RPMI7951 (cell line): ENCODE results near the gene ZDBF2. TPM values are rescaled to one million over a fixed set of nuclear protein-coding genes. Genes with fewer than 3 reads are reported as not detected.
A peak's percentile ranks its signal among the peaks of the same experiment; 100 is the strongest.
"Not testable (repeated sequence)": the region's sequence is repeated elsewhere in the genome, so short reads cannot be mapped to it uniquely, and the experiment has no call there.

ENCODE experiments used
- DNase-seq: peaks from one replicate; pipeline ENCODE4 v3.0.0-alpha.2; 2012; ENCODE audit warnings: low read depth
- total RNA-seq: library from RNA; depleted of rRNA; stranded (reverse); fragments of >200 nt; shearing (Covaris generic); gene quantifications from 2 replicates; pipeline ENCODE4 v1.2.3, GENCODE V29; 2014; rRNA removed

ZDBF2 gene
- total RNA-seq = 9.6 and 10.0 TPM in 2 replicates

DNA sequence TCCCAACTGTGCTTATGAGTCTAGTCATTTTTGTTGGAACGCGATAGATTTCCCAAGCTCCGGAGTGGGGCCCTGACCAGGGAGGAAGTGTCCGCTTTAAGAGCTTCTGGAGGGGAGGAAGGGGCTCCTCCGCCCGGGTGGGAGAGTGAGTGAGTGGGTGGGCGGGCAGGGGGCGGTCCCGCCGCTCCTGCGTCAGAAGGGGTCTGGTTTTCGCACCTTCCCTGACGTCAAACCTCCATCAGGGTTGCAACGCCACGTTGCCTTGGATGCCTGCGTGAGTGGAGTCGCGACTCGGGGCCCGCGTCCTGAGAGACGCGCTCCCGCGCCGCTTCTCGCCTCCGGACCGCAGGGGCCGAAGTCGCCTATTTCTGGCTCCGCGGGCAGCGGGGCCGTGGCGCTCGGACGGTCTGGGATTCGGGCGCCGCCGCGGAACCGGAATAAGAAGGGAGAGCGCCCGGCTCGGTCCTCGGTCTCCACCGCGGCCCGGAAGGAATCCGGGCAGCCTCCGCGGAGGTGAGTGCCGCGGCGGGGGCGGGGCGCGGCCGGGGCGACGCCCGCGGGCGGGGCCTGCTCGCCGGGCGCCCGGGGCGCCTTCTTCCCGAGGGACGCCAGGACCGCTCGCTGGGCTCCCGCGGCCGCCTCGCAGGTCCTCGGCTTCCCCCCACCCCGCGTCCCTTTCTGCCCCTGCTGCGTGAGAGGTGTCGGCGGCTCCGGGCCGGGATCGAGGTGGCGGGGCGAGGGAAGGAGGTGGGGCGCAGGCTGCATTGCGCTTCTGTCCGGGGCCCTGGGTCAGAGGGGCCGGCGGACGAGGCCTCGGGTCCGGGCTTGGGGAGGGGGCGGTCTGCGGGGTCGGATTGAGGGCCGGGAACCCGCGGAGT lies at the start of gene ZDBF2:
TSS of gene ZDBF2 (plus strand) at position 230 of the 878 bp plus-strand sequence. CDS start 7,187 bp downstream, outside the sequence.
- DNase-seq = peak; percentile 63

DNA sequence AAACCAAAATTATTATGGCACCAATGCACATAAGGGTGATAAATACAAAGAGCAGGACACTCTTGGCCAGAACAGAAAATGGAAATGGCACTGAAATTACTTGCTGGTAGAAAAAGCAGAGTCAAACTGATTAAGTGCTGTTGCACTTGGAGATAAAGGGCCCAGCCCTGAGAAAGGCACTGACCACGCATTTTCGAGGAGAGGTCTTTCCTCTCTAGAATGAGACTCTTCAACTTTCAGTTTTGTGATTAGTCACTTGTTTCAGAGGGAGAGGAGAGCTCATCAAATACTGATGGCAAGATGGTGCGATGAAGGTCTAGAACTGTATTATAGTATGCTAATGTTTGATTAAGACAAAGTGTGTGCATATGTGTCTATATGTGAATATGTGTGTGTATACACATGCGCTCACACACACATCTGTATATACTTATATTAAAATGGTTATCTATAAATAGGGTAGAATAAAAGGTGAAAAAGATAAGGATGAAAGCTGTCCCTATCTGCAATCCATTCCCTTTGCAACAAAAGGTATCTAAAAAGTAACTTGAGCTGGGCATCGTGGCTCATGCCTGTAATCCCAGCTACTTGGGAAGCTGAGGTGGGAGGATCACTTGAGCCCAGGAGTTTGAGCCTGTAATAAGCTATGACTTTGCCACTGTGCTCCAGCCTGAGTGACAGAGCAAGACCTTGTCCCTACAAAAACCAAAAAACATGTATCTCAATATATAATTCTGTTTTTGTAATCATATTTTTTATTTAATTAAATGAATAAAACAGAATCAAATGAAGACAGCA lies 48.8 kb upstream of the ZDBF2 start:
- DNase-seq = no peak

DNA sequence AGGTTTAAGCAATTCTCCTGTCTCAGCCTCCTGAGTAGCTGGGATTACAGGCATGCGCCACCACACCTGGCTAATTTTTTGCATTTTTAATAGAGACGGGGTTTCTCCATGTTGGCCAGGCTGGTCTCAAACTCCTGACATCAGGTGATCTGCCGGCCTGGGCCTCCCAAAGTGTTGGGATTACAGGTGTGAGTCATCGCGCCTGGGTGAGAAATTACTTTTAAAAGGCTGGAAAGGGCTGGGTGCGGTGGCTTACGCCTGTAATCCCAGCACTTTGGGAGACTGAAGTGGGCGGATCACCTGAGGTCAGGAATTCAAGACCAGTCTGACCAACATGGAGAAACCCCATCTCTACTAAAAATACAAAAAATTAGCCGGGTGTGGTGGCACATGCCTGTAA lies 45.8 kb upstream of the ZDBF2 start:
- not testable (repeated sequence) for DNase-seq

DNA sequence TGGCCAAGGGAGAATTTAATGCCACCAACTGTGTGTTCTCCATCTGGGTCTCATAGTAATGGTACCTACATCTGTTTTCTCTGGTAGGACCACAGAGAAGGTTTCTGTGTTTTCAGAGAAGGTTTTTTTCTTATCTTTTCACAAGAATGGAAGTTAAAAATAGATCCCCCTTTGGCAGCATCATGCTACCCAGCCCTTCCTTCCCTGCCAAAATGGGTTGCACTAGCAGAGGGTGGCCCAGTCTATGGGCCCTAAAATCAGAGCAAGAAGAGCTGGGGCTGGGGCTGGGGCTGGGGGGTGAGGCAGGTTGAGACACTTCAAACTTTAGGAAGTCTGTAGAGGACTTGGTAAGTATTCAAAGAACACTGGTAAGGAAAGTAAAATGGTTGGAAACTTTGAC lies 44.8 kb upstream of the ZDBF2 start:
- DNase-seq = no peak

DNA sequence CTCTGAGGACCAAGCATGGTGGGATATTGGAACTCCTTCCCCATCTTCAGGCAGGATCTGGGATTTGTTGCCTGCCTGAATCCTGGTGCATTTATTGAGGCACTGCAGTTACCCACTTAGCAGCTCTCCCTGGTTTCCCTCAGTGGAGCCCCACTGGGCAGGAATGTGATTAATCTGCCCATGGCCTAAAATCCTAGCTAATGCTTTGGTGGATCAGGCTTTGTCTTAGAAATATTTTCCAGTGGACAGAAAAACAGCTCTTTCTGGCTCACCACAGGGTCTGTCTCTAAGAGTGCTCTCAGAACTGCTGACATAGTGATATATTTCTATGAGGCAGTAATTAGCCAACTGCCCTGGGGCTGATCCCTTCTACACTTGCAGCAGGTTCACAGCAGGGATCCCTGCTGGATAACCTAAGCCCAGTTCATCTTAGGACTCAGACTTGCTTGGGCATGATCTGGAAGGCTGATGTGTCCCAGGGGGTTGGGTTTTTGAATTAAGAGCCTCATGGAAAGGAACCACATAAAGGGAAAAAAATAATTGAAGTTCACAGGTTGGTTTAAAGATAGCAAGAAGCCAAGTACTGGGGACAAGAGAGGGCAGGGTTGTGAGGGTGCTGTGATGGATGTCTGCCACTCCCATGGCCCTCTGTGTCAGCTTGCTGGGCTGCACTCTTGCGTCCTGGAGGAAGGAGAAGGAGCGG lies 44.3 kb upstream of the ZDBF2 start:
- no peak for DNase-seq

DNA sequence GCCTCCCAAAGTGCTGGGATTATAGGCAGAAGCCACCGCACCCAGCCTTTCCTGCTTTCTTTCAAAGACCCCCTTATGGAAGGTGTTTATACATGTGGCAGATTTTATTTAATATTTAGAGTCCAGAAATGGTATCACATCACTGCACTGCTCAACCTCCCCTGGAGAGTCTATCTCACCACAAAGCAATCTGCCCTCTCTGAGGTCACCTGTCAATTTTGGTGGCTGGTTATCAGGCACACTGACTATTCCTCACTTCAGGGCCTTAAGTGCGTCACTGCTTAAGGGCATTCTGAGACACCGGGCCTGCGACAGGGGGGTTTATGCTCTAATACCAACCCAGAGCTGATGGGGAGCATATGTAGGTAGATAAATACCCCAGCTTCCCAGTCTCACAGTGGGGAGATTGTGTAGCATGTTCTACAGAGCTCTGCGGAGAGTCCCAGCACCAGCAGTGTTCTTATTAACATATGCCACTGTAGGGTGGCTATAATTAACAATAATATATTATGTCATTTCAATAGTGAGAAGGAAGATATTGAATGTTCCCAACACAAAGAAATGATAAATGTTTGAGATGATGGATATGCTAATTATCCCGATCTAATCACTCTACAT lies 42.7 kb upstream of the ZDBF2 start:
- no peak for DNase-seq

DNA sequence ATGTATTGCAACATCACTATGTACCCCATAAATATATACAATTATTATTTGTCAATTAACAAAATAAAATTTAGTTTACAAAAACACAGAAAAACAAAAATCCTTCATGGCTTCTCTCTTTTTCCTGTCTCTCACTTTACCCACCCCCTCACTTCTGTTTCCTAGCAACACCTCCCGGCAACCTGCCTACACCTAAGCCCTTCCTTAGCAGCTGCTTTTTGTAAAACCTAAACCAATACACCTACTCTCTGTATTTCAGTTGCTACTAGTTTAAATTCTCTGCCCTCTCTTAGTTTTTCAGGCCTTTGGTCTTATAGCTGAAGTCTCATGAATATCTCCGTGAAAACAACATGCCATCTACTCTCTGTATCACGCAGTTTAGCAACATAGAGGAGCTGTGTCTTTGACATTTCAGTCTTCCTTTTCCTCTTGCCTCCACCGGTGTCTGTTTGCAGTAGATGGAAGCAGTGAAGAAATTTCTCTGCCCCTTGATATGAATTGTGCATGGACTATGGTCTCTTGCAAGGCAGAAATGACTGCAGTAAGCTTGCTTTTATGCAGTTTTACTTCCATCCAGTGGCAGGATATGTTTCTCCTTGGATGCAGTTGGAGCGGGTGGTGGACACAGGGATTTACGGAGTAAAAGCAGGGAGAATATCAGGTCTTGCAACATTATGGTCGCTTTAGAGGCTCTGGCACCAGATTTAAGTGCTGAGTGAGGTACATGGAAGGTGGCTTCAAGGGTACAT lies 42.0 kb upstream of the ZDBF2 start:
- no peak for DNase-seq

DNA sequence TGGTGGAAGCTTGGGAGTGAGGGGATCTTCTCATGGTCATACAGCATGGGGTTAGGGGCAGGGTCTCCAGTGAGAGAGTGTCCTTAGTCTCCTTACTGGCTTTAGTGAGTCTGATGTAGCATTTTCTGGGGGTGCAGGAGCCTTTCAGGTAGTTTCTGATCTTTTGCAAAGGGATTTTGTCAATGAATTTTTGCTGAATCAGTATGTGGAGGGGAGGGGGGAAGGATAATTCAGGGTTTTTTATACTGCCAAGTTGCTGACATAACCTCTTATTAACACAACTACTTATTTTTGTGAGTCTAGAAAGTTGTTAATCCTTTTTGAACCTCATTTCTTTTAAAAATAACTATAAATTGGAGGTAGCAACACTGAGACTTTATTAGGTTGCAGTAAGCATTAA lies 35.3 kb upstream of the ZDBF2 start:
- no peak for DNase-seq

DNA sequence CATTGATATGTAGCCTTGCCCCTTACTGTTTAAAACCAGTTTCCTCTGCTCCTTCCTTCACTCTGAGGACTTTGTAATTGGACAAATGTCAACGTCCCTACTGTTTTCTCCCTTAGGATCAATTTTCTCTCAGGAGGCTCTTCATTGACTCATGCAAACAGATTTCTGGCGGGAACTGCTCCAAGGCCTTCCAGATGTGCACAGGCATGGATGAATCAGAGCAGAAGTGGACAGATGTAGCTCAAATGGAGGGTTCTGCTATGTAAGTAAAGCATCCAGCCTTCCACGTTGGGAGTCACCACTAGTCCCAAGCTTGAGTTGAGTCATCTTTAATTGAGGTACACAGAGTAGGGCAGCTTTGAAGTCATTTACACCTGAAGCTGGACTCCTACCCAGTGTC lies 34.1 kb upstream of the ZDBF2 start:
- DNase-seq = peak; percentile 49

DNA sequence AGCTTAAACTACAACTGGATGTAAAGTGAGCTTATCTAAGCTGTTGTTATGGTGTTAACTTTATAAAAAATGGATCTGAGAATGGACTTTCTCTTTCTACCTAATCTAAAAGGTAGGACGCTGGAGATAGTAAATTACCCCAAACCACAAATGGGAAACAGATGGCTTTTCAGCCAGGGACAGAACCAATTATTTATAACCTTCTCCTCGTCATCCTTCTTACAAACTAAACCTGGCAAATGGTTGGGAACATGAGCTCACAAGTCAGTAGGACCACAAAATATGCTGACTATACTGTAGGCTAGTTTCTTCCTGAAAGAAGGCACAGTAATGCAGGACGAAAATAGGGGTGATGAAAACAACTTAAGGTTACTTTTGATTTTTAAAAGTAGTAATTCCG lies 32.7 kb upstream of the ZDBF2 start:
- peak; percentile 50 for DNase-seq

DNA sequence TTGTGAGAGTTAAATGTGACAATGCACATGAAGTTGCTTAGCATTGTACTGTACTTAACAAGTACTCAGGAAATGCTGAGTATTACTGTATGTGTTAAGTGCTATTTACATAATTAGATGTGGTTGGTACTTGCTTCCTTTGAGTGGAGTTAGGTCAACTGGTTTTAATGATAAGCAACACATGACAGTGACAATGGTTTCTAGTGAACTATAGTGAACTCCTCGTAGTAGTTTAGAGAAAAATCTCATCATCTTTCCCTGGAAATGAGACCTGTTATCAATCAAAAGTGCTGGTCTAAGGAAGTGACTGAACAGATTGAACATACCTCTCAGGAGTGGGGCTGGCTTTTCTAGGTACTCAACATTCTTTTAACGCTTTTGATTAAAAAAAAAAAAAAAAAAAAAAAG lies 29.2 kb upstream of the ZDBF2 start:
- DNase-seq = no peak

DNA sequence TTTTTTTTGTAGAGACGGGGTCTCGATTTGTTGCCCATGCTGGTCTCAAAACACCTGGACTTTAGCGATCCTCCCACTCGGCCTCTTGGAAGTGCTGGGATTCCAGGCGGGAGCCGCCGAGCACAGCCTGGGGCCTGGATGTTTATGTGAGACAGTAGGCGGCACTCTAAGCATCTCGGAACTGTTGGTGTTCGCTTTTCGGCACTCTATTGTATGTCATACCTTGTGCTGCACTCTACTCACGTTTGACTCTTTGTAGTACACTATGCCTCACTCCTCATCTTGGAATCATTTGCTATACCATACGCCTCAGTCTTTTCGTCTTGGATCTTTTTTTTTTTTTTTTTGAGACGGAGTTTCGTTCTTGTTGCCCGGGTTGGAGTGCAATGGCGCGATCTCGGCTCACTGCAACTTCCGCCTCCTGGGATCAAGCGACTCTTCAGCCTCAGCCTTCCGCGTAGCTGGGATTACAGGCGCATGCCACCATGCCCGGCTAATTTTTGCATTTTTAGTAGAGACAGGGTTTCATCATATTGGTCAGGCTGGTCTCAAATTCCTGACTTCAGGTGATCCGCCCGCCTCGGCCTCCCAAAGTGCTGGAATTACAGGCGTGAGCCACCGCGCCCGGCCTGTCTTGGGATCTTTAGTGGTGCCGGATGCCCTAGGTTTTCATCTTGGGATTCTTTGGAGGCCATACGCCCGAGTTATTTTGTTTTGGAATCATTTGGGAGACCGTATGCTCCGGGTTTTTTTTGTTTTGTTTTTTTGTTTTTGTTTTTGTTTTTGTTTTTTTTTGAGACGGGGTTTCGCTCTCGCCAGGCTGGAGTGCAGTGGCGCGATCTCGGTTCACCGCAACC lies 24.2 kb upstream of the ZDBF2 start:
- DNase-seq = no peak

DNA sequence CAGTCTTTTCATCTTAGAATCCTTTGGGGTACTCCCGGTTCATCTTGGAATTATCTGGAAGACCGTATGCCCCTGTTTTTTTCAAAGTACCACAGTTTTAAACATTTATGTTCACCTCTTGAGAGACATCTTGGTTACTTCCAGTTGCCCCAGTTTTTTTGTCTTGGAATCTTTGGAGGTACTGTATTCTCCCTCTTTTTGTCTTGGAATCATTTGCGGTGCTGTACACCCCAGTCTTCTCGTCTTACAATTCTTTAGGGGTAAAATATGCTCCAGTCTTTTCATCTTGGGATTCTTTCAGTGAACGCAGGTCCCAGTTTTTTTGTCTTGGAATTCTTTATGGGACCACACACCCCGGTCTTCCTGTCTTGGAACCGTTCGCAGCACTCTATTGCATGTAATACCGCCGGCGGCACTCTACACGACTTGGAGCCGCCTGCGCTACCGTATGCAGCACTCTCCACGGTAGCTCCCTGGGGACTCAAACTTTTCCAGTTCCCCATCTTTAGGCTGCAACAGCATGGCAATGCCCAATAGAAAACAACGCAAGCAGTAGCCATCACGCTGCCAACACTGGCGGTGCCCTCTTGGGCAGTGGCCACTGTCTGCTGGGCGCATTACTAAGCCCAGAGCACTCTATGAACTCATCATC lies 21.2 kb upstream of the ZDBF2 start:
- no peak for DNase-seq

DNA sequence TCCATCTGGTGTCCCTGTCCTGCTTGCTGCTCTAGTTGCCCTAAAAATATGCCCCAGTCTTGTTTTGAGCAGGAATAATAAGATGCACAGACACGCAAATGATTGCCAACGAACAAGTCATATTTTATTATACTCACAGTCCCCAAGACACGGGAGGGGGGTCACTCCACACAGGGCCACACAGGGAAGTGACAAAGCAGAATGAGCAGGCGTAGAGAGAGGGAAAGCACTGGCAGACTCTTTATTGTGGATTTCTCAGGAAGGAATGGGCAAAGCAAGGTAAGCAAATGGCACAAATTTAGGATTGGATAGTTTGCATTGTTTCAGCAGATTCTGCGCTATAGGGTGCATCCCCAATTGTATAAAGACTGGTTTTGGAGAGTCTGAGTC lies 20.7 kb upstream of the ZDBF2 start:
- no peak for DNase-seq

DNA sequence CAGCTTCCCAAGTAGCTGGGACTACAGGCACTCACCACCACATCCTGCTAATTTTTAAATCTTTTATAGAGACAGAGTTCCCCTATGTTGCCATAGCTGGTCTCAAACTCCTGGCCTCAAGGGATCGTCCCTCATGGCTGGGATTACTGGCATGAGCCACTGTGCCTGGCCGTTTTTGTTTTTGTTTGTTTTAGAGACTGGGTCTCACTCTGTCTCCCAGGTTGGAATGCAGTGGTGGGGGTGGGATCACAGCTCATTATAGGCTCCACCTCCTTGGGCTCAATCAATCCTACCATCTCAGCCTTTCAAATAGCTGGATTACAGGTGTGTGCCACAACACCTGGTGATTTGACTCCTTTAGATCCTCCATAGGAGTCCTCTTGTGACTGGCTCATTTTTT lies 19.5 kb upstream of the ZDBF2 start:
- no peak for DNase-seq

DNA sequence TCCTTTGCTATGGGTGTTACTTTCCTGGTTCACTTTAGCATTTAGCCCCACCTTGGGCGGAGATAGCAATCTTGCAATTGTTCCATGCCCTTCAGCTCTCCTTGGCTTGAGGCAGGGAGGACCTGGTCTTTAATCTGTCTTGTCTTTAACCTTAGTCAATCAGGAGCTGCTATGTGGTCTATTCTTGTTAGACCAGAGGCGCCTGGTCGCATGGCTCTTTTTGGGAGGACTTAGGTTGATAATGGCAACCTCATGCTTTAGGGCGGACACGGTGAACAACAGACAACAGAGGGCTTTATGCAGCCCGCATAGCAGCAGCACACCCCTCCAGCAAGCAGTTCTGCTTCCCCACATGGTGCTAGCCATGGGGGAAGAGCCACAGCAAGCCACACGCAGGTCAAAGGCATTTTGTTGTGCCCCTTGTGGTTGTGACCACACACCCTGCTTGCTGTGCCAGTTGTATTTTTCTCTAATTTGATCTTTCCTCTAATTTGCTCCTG lies 17.7 kb upstream of the ZDBF2 start:
- no peak for DNase-seq

DNA sequence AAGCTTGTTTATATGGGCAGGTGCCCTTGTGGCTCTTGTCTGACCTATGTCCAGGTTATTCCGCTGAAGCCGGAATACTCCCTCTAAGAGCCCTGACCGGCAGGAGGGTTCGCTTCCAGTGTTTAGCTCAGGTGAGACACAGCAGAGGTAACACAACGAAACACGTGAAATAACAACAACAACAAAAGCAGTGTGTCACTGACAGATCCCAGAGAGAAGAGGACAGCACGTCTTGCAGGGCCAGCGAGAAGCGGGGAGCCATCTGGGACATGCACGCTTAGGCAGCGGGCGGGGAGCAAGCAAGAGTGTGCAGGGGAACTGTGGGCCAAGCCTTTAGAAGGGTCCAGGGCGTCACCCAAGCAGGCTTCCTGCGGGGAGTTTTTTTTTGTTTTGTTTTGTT lies 17.1 kb upstream of the ZDBF2 start:
- DNase-seq = no peak

DNA sequence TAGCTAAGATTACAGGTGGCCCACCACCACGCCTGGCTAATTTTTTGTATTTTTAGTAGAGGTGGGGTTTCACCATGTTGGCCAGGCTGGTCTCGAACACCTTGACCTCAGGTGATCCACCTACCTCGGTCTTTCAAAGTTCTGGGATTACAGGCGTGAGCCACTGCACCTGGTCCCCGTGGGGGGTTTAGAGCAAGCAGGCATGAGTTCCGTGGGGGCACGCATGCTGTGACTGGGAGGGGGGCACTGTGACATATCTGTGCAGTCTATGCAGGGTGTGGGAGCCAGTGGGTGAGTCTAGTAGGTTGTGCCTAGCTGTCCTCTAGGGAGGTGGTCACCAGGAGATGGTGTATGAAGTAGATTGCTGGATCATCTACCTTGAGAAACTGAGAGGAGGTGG lies 16.6 kb upstream of the ZDBF2 start:
- no peak for DNase-seq

DNA sequence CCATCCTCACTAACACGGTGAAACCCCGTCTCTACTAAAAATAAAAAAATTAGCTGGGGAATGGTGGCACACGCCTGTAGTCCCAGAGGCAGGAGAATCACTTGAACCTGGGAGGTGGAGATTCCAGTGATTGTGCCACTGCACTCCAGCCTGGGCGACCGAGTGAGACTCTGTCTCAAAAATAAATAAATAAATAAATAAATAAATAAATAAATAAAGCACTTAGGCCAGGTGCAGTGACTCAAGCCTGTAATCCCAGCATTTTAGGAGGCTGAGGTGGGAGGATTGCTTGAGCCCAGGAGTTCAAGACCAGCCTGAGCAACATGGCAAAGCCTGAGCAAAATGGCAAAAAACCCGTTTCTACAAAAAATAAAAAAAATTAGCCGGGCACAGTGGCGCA lies 15.8 kb upstream of the ZDBF2 start:
- DNase-seq = not testable (repeated sequence)
